Neural cell (in vitro differentiated cells): Measurements from ENCODE around the gene PLCB1. TPM values are rescaled to one million over a fixed set of nuclear protein-coding genes. Genes with fewer than 3 reads are reported as not detected.

Experiments used
- H2AFZ ChIP-seq: fragments of 200-600, 300-800 bp; sonication (generic), shearing (Covaris generic); 2 replicates; pipeline ENCODE4 v1.6.0; 2014; ENCODE audit warnings: low read depth, mild to moderate bottlenecking, antibody characterized with exemption, low read length, moderate library complexity
- H3F3A ChIP-seq: fragments of 200-600 bp; shearing (Covaris generic); 2 replicates; pipeline ENCODE4 v1.6.1; 2016; ENCODE audit warnings: mild to moderate bottlenecking, moderate library complexity, mixed read lengths, antibody characterized with exemption, low read length; ENCODE audit not compliant: insufficient read depth, poor library complexity, severe bottlenecking
- H3K27ac ChIP-seq: fragments of 200-600, 300-800 bp; sonication (generic), shearing (Covaris generic); 2 replicates; pipeline ENCODE4 v1.5.1; 2014; ENCODE audit warnings: mild to moderate bottlenecking, low read length, moderate library complexity
- H3K27me3 ChIP-seq: fragments of 300-800, 200-600 bp; sonication (generic), shearing (Covaris generic); 2 replicates; pipeline ENCODE4 v1.6.0; 2014; ENCODE audit warnings: mild to moderate bottlenecking, low read depth, low read length, moderate library complexity; ENCODE audit not compliant: insufficient read depth
- H3K36me3 ChIP-seq: fragments of 300-800, 200-600 bp; sonication (generic), shearing (Covaris generic); 2 replicates; pipeline ENCODE4 v1.5.1; 2014; ENCODE audit warnings: mild to moderate bottlenecking, antibody characterized with exemption, low read length, moderate library complexity; ENCODE audit not compliant: insufficient read depth
- H3K4me2 ChIP-seq: fragments of 300-800, 200-600 bp; sonication (generic), shearing (Covaris generic); 2 replicates; pipeline ENCODE4 v1.6.0; 2014; ENCODE audit warnings: mild to moderate bottlenecking, low read length
- H3K4me3 ChIP-seq: fragments of 300-800, 200-600 bp; sonication (generic), shearing (Covaris generic); 2 replicates; pipeline ENCODE4 v1.5.1; 2014; ENCODE audit warnings: mild to moderate bottlenecking, low read length, moderate library complexity
- H3K79me2 ChIP-seq: fragments of 200-600 bp; shearing (Covaris generic); replicated peaks from 2 replicates; pipeline ENCODE4 v1.6.0; 2014; ENCODE audit warnings: mild to moderate bottlenecking, low read length, moderate library complexity; ENCODE audit not compliant: insufficient read depth
- H3K9ac ChIP-seq: fragments of 300-800, 200-600 bp; sonication (generic), shearing (Covaris generic); 2 replicates; pipeline ENCODE4 v1.6.1; 2016; ENCODE audit warnings: mild to moderate bottlenecking, low read length, mixed read lengths
- H3K9me2 ChIP-seq: fragments of 200-600 bp; shearing (Covaris generic); 2 replicates; pipeline ENCODE4 v1.6.1; 2016; ENCODE audit warnings: mild to moderate bottlenecking, low read length, mixed read lengths; ENCODE audit not compliant: insufficient read depth
- H3K9me3 ChIP-seq: fragments of 200-600, 300-800 bp; sonication (generic), shearing (Covaris generic); 2 replicates; pipeline ENCODE4 v1.6.1; 2016; ENCODE audit warnings: mild to moderate bottlenecking, mixed run types, low read length, moderate library complexity, mixed read lengths
- H4K20me1 ChIP-seq: fragments of 200-600 bp; shearing (Covaris generic); 2 replicates; pipeline ENCODE4 v1.6.1; 2016; ENCODE audit warnings: mild to moderate bottlenecking, mixed run types; ENCODE audit not compliant: insufficient read depth
- CTCF ChIP-seq: fragments of 450-650 bp; IDR thresholded peaks from 2 replicates; pipeline ENCODE4 v1.5.1; 2014; ENCODE audit warnings: antibody characterized with exemption, mild to moderate bottlenecking, moderate library complexity; ENCODE audit not compliant: poor library complexity, severe bottlenecking
- EP300 ChIP-seq: fragments of 450-650 bp; conservative IDR thresholded peaks from 2 replicates; pipeline ENCODE4 v1.6.1; 2014; ENCODE audit warnings: antibody characterized with exemption, mild to moderate bottlenecking, moderate library complexity; ENCODE audit not compliant: poor library complexity, severe bottlenecking
- EZH2 ChIP-seq: fragments of 200-600, 300-800 bp; shearing (Covaris generic), sonication (generic); IDR thresholded peaks from 2 replicates; pipeline ENCODE4 v1.6.1; 2014; ENCODE audit warnings: antibody characterized with exemption, low read length, borderline replicate concordance, mild to moderate bottlenecking; ENCODE audit not compliant: insufficient read depth, poor library complexity, severe bottlenecking
- MXI1 ChIP-seq: fragments of 450-650 bp; conservative IDR thresholded peaks from 2 replicates; pipeline ENCODE4 v1.6.1; 2014; ENCODE audit warnings: antibody characterized with exemption, mild to moderate bottlenecking; ENCODE audit not compliant: poor library complexity, severe bottlenecking
- POLR2AphosphoS5 ChIP-seq: IDR thresholded peaks from 2 replicates; pipeline ENCODE4 v1.6.1; 2012
- RAD21 ChIP-seq: fragments of 450-650 bp; conservative IDR thresholded peaks from 2 replicates; pipeline ENCODE4 v1.6.1; 2014; ENCODE audit warnings: antibody characterized with exemption, mild to moderate bottlenecking, moderate library complexity
- REST ChIP-seq: IDR thresholded peaks from 2 replicates; pipeline ENCODE4 v1.6.1; 2012; ENCODE audit warnings: borderline replicate concordance
- SMC3 ChIP-seq: fragments of 450-650 bp; conservative IDR thresholded peaks from 2 replicates; pipeline ENCODE4 v1.6.1; 2014; ENCODE audit warnings: antibody characterized with exemption, mild to moderate bottlenecking, moderate library complexity; ENCODE audit not compliant: poor library complexity
- TAF1 ChIP-seq: IDR thresholded peaks from 2 replicates; pipeline ENCODE4 v1.6.1; 2012; ENCODE audit warnings: low read depth
- polyA plus RNA-seq: library from polyadenylated mRNA; depleted of rRNA; stranded (reverse); fragments of >200 nt; gene quantifications from 2 replicates; pipeline ENCODE4 v1.2.3, GENCODE V29; 2014

Gene PLCB1
- polyA plus RNA-seq, 1 donor from 2014 or later, result 11.4 TPM

- Histone ChIP-seq H3K4me2 (no peak overlapping the region), H3F3A (no peaks in the 10 kb centered on the region), H3K9ac (no peak overlapping the region), H3K9me2 (no peaks in the 10 kb centered on the region), H3K27me3 (no peaks in the 10 kb centered on the region), H3K4me3 (no peak overlapping the region), H3K9me3 (no peaks in the 10 kb centered on the region), H3K79me2 (no peaks in the 10 kb centered on the region), H2AFZ (no peak overlapping the region), H3K27ac (no peak overlapping the region), H3K36me3 (no peaks in the 10 kb centered on the region), H4K20me1 (no peaks in the 10 kb centered on the region)
- TF ChIP-seq REST (no peak), EP300 (no peak), TAF1 (no peak), SMC3 (no peak), RAD21 (no peak), EZH2 (no peak), CTCF (no peak), MXI1 (no peak), POLR2AphosphoS5 (no peak)
Observed at GRCh38 chr20:8504030-8504429, 372.0 kb downstream of the PLCB1 start.

GRCh38 chr20:8505476-8506200, 373.6 kb downstream of the PLCB1 start:
- no peaks in the 10 kb centered on the region for H3K9me3 ChIP-seq
- H3K27ac ChIP-seq, result no peak overlapping the region
- no peak overlapping the region for H3K4me3 ChIP-seq
- no peaks in the 10 kb centered on the region for H3K27me3 ChIP-seq
- H4K20me1 ChIP-seq, result no peaks in the 10 kb centered on the region
- no peak overlapping the region for H3K4me2 ChIP-seq
- TF ChIP-seq EP300 (no peak), POLR2AphosphoS5 (no peak), TAF1 (no peak), REST (no peak), CTCF (no peak), EZH2 (no peak), SMC3 (no peak), MXI1 (no peak), RAD21 (no peak)
- no peaks in the 10 kb centered on the region for H3K36me3 ChIP-seq
- no peaks in the 10 kb centered on the region for H3K9me2 ChIP-seq
- H3F3A ChIP-seq, result no peaks in the 10 kb centered on the region
- H3K9ac ChIP-seq, result no peak overlapping the region
- no peak overlapping the region for H2AFZ ChIP-seq
- no peaks in the 10 kb centered on the region for H3K79me2 ChIP-seq
